ENCODE results near the gene FOXR2. TPM values are rescaled to one million over a fixed set of nuclear protein-coding genes. Genes with fewer than 3 reads are reported as not detected.

Gene FOXR2
- polyA plus RNA-seq, 1 of the 3 experiments (the other 2 are of a cell fraction) = 3.4 TPM

DNA sequence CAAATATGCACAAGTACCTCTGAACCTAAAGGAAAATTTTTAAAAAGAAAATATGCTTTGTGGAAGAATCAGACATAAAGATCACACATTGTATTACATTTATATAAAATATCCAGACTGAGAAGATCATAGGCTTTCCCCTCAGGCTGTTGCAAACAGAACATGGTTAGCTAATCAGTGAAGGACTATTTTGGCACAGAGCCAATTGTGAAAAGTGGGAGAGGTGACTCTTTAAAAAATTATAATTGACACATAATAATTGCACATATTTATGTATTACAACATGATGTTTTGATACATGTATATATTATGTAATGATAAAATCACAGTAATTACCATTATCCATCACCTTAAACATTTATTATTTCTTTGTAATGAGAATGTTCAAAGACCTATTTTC is 44.1 kb upstream of the FOXR2 start (continued):
- TF ChIP-seq, protein P1, sequence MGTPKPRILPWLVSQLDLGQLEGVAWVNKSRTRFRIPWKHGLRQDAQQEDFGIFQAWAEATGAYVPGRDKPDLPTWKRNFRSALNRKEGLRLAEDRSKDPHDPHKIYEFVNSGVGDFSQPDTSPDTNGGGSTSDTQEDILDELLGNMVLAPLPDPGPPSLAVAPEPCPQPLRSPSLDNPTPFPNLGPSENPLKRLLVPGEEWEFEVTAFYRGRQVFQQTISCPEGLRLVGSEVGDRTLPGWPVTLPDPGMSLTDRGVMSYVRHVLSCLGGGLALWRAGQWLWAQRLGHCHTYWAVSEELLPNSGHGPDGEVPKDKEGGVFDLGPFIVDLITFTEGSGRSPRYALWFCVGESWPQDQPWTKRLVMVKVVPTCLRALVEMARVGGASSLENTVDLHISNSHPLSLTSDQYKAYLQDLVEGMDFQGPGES (IDR thresholded peaks at IDR 0.05; ENCODE audit: low read depth, low read length) = no peak
- TF ChIP-seq RFX5 (IDR thresholded peaks at IDR 0.05; ENCODE audit: low read length) = no peak

DNA sequence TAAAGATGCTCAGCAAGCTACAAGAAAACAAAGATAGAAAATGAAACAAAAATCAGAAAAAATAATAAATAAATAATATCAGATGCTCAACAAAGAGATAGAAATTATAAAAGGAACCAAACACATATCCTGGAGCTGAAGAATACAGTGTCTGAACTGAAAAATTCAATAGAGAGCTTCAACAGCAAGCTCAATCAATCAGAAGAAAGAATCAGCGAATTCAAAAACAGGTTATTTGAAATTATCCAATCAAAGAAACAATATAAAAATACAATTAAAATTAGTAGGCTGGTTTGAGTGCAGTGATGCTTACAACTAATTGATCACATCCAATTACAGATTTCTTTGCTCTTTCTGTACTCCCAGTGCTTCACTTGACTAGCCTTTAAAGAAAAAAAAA is 40.8 kb upstream of the FOXR2 start:
- Histone ChIP-seq H3K36me3 (replicated peaks in 1 of 2; ENCODE audit: control insufficient read depth in 1 of 2, insufficient read depth in 2 of 2, low read length in 1 of 2) (no peaks in the 10 kb centered on the region), H3K79me2 (ENCODE audit: insufficient read depth) (no peaks in the 10 kb centered on the region), H3K9me2 (no peaks in the 10 kb centered on the region), H4K20me1 (ENCODE audit: insufficient read depth) (no peaks in the 10 kb centered on the region), H3K9ac (no peak overlapping the region), H3K4me3 (ENCODE audit: low read depth in 2 of 2, low read length in 1 of 2) (no peak overlapping the region), H3K9me3 (no peaks in the 10 kb centered on the region), H2AFZ (ENCODE audit: low read depth) (no peak overlapping the region), H3K4me1 (ENCODE audit: control insufficient read depth in 1 of 2, insufficient read depth in 2 of 2, low read depth in 1 of 2, low read length in 1 of 2) (no peaks in the 10 kb centered on the region), H3K27ac (ENCODE audit: low read depth in 2 of 2, low read length in 1 of 2) (no peak overlapping the region), H3K4me2 (no peak overlapping the region), H3F3A (replicated peaks; ENCODE audit: insufficient read depth) (no peaks in the 10 kb centered on the region), H3K27me3 (ENCODE audit: insufficient read depth) (no peaks in the 10 kb centered on the region)
- CTCF ChIA-PET = no interaction called here
- POLR2A ChIA-PET = no interaction called here
- TF ChIP-seq TEAD4 (IDR thresholded peaks at IDR 0.05; ENCODE audit: borderline replicate concordance, insufficient read depth) = no peak
- TF ChIP-seq YY1 (IDR thresholded peaks at IDR 0.05; ENCODE audit: low read depth) = no peak
- TF ChIP-seq, protein P2, sequence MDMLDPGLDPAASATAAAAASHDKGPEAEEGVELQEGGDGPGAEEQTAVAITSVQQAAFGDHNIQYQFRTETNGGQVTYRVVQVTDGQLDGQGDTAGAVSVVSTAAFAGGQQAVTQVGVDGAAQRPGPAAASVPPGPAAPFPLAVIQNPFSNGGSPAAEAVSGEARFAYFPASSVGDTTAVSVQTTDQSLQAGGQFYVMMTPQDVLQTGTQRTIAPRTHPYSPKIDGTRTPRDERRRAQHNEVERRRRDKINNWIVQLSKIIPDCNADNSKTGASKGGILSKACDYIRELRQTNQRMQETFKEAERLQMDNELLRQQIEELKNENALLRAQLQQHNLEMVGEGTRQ (IDR thresholded peaks at IDR 0.05; ENCODE audit: borderline replicate concordance, low read depth, low read length) = no peak
- TF ChIP-seq TAF1 (IDR thresholded peaks at IDR 0.05; ENCODE audit: borderline replicate concordance, low read depth, low read length) = no peak
- TF ChIP-seq, protein P1 (IDR thresholded peaks at IDR 0.05; ENCODE audit: low read depth, low read length) = no peak
- TF ChIP-seq, protein P3, sequence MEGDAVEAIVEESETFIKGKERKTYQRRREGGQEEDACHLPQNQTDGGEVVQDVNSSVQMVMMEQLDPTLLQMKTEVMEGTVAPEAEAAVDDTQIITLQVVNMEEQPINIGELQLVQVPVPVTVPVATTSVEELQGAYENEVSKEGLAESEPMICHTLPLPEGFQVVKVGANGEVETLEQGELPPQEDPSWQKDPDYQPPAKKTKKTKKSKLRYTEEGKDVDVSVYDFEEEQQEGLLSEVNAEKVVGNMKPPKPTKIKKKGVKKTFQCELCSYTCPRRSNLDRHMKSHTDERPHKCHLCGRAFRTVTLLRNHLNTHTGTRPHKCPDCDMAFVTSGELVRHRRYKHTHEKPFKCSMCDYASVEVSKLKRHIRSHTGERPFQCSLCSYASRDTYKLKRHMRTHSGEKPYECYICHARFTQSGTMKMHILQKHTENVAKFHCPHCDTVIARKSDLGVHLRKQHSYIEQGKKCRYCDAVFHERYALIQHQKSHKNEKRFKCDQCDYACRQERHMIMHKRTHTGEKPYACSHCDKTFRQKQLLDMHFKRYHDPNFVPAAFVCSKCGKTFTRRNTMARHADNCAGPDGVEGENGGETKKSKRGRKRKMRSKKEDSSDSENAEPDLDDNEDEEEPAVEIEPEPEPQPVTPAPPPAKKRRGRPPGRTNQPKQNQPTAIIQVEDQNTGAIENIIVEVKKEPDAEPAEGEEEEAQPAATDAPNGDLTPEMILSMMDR (IDR thresholded peaks at IDR 0.05) = no peak
- TF ChIP-seq, protein P4, sequence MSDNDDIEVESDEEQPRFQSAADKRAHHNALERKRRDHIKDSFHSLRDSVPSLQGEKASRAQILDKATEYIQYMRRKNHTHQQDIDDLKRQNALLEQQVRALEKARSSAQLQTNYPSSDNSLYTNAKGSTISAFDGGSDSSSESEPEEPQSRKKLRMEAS (IDR thresholded peaks at IDR 0.05; ENCODE audit: low read depth) = no peak
- TF ChIP-seq, protein P5, sequence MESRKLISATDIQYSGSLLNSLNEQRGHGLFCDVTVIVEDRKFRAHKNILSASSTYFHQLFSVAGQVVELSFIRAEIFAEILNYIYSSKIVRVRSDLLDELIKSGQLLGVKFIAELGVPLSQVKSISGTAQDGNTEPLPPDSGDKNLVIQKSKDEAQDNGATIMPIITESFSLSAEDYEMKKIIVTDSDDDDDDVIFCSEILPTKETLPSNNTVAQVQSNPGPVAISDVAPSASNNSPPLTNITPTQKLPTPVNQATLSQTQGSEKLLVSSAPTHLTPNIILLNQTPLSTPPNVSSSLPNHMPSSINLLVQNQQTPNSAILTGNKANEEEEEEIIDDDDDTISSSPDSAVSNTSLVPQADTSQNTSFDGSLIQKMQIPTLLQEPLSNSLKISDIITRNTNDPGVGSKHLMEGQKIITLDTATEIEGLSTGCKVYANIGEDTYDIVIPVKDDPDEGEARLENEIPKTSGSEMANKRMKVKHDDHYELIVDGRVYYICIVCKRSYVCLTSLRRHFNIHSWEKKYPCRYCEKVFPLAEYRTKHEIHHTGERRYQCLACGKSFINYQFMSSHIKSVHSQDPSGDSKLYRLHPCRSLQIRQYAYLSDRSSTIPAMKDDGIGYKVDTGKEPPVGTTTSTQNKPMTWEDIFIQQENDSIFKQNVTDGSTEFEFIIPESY (IDR thresholded peaks at IDR 0.05; ENCODE audit: borderline replicate concordance, low read depth) = no peak
- TF ChIP-seq RAD21 (IDR thresholded peaks at IDR 0.05; ENCODE audit: low read length) = no peak
- TF ChIP-seq, protein P6, sequence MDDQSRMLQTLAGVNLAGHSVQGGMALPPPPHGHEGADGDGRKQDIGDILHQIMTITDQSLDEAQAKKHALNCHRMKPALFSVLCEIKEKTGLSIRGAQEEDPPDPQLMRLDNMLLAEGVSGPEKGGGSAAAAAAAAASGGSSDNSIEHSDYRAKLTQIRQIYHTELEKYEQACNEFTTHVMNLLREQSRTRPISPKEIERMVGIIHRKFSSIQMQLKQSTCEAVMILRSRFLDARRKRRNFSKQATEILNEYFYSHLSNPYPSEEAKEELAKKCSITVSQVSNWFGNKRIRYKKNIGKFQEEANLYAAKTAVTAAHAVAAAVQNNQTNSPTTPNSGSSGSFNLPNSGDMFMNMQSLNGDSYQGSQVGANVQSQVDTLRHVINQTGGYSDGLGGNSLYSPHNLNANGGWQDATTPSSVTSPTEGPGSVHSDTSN (IDR thresholded peaks at IDR 0.05) = no peak
- TF ChIP-seq EP300 (IDR thresholded peaks at IDR 0.05; ENCODE audit: borderline replicate concordance in 1 of 2, low read depth in 1 of 2, low read length in 1 of 2) = no peak
- no peak for TF ChIP-seq SIN3A (IDR thresholded peaks at IDR 0.05; ENCODE audit: borderline replicate concordance, low read depth, low read length)
- TF ChIP-seq ELF1 (IDR thresholded peaks at IDR 0.05) = no peak
- no peak for DNase-seq
- WGBS (ENCODE audit: low lambda C conversion rate) = 5% methylated on average over 1 of the region's 1 CpG
